Fibroblast of villous mesenchyme (primary cell): Measurements from ENCODE around the gene CCDC70. TPM values are rescaled to one million over a fixed set of nuclear protein-coding genes. Genes with fewer than 3 reads are reported as not detected.
A peak's percentile ranks its signal among the peaks of the same experiment; 100 is the strongest.
"Not testable (repeated sequence)": the region's sequence is repeated elsewhere in the genome, so short reads cannot be mapped to it uniquely, and the experiment has no call there.

Experiments
- DNase-seq: peaks from one replicate; pipeline ENCODE4 v3.0.0-alpha.2; 2010; ENCODE audit warnings: low read depth
- H3K4me3 ChIP-seq: 2 replicates; pipeline ENCODE4 v1.5.1; 2011; ENCODE audit warnings: low read depth, mild to moderate bottlenecking, low read length
- total RNA-seq: library from RNA; depleted of rRNA; stranded (reverse); fragments of >200 nt; gene quantifications from 2 replicates; pipeline ENCODE4 v1.2.3, GENCODE V29; 2012
- TF ChIP-seq, protein P1 (sequence below): IDR thresholded peaks from 2 replicates; pipeline ENCODE4 v1.5.1; 2012; ENCODE audit warnings: low read depth, mild to moderate bottlenecking, low read length; ENCODE audit not compliant: insufficient read depth

CCDC70 gene
- total RNA-seq, 1 donor: not detected

DNA sequence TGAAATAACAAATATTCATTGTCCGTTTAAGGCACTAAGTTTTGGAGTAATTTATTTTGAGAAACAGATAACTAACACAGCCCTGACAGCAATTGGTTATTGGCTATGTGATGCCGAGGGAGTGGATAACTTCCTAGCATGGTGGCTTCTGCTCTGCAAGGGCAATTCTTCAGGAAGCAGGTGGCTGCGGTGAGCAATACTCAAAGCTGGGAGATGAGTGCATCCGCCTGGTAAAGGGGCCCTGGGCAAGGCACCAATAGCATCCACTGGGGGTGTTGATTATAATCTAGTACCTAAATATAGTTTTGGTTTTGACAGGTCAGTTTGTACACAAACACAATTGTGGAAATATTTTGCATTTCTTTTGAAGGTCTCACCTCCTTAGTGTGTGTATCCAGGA is 41.0 kb downstream of the CCDC70 start:
- TF ChIP-seq, protein P1, sequence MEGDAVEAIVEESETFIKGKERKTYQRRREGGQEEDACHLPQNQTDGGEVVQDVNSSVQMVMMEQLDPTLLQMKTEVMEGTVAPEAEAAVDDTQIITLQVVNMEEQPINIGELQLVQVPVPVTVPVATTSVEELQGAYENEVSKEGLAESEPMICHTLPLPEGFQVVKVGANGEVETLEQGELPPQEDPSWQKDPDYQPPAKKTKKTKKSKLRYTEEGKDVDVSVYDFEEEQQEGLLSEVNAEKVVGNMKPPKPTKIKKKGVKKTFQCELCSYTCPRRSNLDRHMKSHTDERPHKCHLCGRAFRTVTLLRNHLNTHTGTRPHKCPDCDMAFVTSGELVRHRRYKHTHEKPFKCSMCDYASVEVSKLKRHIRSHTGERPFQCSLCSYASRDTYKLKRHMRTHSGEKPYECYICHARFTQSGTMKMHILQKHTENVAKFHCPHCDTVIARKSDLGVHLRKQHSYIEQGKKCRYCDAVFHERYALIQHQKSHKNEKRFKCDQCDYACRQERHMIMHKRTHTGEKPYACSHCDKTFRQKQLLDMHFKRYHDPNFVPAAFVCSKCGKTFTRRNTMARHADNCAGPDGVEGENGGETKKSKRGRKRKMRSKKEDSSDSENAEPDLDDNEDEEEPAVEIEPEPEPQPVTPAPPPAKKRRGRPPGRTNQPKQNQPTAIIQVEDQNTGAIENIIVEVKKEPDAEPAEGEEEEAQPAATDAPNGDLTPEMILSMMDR: no peak
- no peak for DNase-seq
- H3K4me3 ChIP-seq: no peak overlapping the region

GRCh38 chr13:51905787-51906186 is 44.0 kb downstream of the CCDC70 start:
- TF ChIP-seq, protein P1: no peak
- DNase-seq: no peak
- no peak overlapping the region for H3K4me3 ChIP-seq

DNA sequence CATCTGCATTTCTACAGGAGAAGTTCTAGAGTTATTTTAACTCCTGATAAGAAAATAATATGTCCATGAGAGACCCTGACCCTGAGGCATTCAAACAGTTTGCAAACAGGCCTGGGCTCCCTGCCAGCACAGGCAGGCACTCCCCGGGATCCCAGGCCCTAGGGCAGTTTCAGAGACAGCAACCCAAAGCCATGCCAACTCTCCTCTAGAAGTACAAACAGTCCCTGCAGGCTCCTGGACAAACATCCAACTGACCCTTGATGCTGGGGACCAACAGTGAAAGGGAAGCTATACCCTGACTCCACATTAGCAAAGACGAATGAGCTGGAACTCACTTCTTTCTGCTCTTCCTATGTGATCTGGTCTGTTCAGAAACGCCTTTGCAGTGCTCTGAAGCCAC is 44.8 kb downstream of the CCDC70 start:
- peak; percentile 2 for DNase-seq
- H3K4me3 ChIP-seq: no peak overlapping the region
- TF ChIP-seq, protein P1: no peak

DNA sequence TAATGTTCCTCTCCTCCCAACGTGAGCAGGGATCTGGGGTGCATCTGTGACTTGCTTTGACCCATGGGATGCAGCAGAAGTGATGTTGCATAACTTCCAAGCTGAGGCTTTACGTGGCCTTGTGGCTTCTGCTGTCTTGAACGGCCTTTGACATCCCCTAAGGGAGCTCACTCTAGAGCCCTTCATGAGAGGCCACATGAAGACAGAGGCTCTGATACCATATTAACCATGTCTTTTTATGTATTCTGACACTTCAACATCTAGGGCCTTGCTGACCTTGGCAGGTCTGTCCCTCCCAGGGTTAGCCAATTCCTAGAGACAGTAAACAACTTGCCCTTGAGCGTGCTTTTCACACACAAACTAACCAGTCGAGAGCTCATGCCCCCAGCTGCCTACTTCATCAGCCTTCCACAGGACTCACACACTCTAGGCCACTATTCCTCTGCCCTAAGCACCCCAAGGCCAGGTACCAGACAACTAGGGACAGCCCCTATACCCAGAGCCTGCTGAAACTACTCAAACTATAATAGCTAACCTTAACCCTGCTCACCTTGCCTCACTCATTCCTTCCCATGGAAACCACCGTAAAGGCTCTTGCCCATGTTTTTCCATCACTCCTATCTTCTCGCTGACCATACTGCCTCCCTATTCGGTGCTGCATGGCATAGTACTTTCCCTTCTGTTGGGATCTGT is 45.4 kb downstream of the CCDC70 start:
- TF ChIP-seq, protein P1: no peak

DNA sequence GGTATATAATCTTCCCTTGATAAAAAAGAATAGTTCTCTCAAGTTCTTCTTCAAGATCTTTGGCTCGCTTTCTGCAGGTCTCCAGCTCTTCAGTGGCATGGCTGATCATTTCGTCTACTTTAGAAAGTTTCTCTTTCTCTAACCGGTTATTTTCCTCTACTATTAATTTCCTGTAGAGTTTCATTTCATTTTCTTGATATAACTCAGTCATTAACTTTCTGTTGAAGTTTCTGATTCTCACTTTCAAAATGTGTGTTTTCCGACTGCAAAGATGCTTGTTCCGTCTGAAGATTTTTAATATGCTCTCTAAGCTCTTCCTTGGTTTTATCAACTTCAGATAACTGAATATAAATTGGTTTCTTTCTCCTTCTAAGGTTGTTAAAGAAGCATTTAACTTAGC is 47.5 kb downstream of the CCDC70 start:
- not testable (repeated sequence) for H3K4me3 ChIP-seq, DNase-seq

More for the DNA sequence above, 45.4 kb downstream of the CCDC70 start:
- H3K4me3 ChIP-seq: no peak overlapping the region
- peak; percentile 23 for DNase-seq

- H3K4me3 ChIP-seq: no peak overlapping the region
- DNase-seq: no peak
- TF ChIP-seq, protein P1: no peak
These were observed 48.7 kb downstream of the CCDC70 start for GRCh38 chr13:51910508-51910907.

GRCh38 chr13:51912091-51912490 is 50.3 kb downstream of the CCDC70 start:
- no peak overlapping the region for H3K4me3 ChIP-seq
- TF ChIP-seq, protein P1: no peak
- no peak for DNase-seq
